GM19324 (cell line): ENCODE data around the gene ME1.
"Not testable (repeated sequence)": the region's sequence is repeated elsewhere in the genome, so short reads cannot be mapped to it uniquely, and the experiment has no call there.

Experiments used
- ATAC-seq: cut with Tn5 transposase; IDR thresholded peaks from one replicate; pipeline ENCODE4 v1.9.1; 2021; ENCODE audit warnings: mild to moderate bottlenecking, moderate library complexity; ENCODE audit not compliant: unreplicated experiment, low FRiP score

ME1 gene

GRCh38 chr6:83430611-83431544 is at the start of gene ME1:
TSS of gene ME1 (minus strand) at chr6:83431051. CDS start at chr6:83430954, 97 bp downstream.
- ATAC-seq: peak; percentile 96

GRCh38 chr6:83480470-83480869 is 49.6 kb upstream of the ME1 start:
- no peak for ATAC-seq

GRCh38 chr6:83479389-83479788 is 48.5 kb upstream of the ME1 start:
- ATAC-seq: no peak

- no peak for ATAC-seq
Measured at GRCh38 chr6:83476971-83477370, 46.1 kb upstream of the ME1 start.

GRCh38 chr6:83474309-83474708 is 43.5 kb upstream of the ME1 start:
- no peak for ATAC-seq

GRCh38 chr6:83472767-83473166 is 41.9 kb upstream of the ME1 start:
- no peak for ATAC-seq

GRCh38 chr6:83470587-83470986 is 39.7 kb upstream of the ME1 start:
- ATAC-seq: no peak

GRCh38 chr6:83470001-83470400 is 39.1 kb upstream of the ME1 start:
- ATAC-seq: no peak

- no peak for ATAC-seq
Measured at GRCh38 chr6:83467620-83468036, 36.8 kb upstream of the ME1 start.

GRCh38 chr6:83466328-83466727 is 35.5 kb upstream of the ME1 start:
- ATAC-seq: no peak

- ATAC-seq: no peak
Measured at GRCh38 chr6:83464381-83465140, 33.7 kb upstream of the ME1 start.

- no peak for ATAC-seq
Measured at GRCh38 chr6:83463886-83464285, 33.0 kb upstream of the ME1 start.

- no peak for ATAC-seq
Measured at GRCh38 chr6:83462524-83462923, 31.7 kb upstream of the ME1 start.

- no peak for ATAC-seq
Measured at GRCh38 chr6:83461438-83461837, 30.6 kb upstream of the ME1 start.

- no peak for ATAC-seq
Measured at GRCh38 chr6:83459663-83460062, 28.8 kb upstream of the ME1 start.

- ATAC-seq: not testable (repeated sequence)
Measured at GRCh38 chr6:83450015-83450414, 19.2 kb upstream of the ME1 start.

GRCh38 chr6:83444086-83444699 is 13.3 kb upstream of the ME1 start:
- ATAC-seq: not testable (repeated sequence)

GRCh38 chr6:83443516-83443915 is 12.7 kb upstream of the ME1 start:
- no peak for ATAC-seq

- no peak for ATAC-seq
Measured at GRCh38 chr6:83442752-83443151, 11.9 kb upstream of the ME1 start.

- no peak for ATAC-seq
Measured at GRCh38 chr6:83439201-83439600, 8.3 kb upstream of the ME1 start.

GRCh38 chr6:83436674-83437073 is 5.8 kb upstream of the ME1 start:
- no peak for ATAC-seq
